Body of pancreas (tissue), 4 donors: ENCODE measurements around the gene IQCF2.

ENCODE experiments used
- CTCF ChIP-seq, 7 experiments: fragments of 450-650 bp in 4 of 7; fragments of 200-600 bp in 3 of 7; sonication (generic) in 3 of 7; IDR thresholded peaks; one replicate each; pipeline ENCODE4 v1.5.1; 2016 to 2019; ENCODE audit warnings: antibody characterized with exemption in 7 of 7
- POLR2A ChIP-seq, 3 donors: fragments of 450-650 bp; IDR thresholded peaks; one replicate each; pipeline ENCODE4 v1.6.1; 2016; ENCODE audit warnings: antibody characterized with exemption in 3 of 3, mild to moderate bottlenecking in 2 of 3

GRCh38 chr3:51908026-51908425 lies 46.6 kb downstream of the IQCF2 start:
- TF ChIP-seq CTCF (IDR thresholded peaks at IDR 0.05) (no peak), POLR2A (IDR thresholded peaks at IDR 0.05) (no peak)
